Astrocyte of the cerebellum (primary cell): ENCODE measurements around the gene PLBD2.

Experiments used
- DNase-seq: peaks from one replicate; pipeline ENCODE4 v3.0.0-alpha.2; 2011; ENCODE audit warnings: low read depth
- H3K4me3 ChIP-seq: 2 replicates; pipeline ENCODE4 v1.5.1; 2011; ENCODE audit warnings: mild to moderate bottlenecking, low read depth, low read length, moderate library complexity
- CTCF ChIP-seq: IDR thresholded peaks from 2 replicates; pipeline ENCODE4 v1.5.1; 2012; ENCODE audit warnings: low read length, low read depth, moderate library complexity, mild to moderate bottlenecking; ENCODE audit errors: missing control alignments
- in situ Hi-C: cut with HindIII; loops from 2 replicates; pipeline ENCODE4 v1.10.0; 2017; ENCODE audit warnings: low sequenced_read_pairs

Gene PLBD2

GRCh38 chr12:113422030-113422885 lies 63.9 kb downstream of the PLBD2 start, which contains the start of gene SDSL:
Gene SDSL, plus strand, starts transcription at chr12:113422380. Its CDS starts 5,603 bp downstream, at chr12:113427983.
- TF ChIP-seq CTCF, result no peak
- H3K4me3 ChIP-seq, result peak within 1 kb of the TSS; percentile 51
- in situ Hi-C loops, result no loop called here
- DNase-seq, result no peak

- in situ Hi-C loops, result no loop called here
- DNase-seq, result no peak
- peak overlapping the region; percentile 51 for H3K4me3 ChIP-seq
- no peak for TF ChIP-seq CTCF
These were observed 64.7 kb downstream of the PLBD2 start for GRCh38 chr12:113422886-113423669.

GRCh38 chr12:113424456-113424855 lies 66.1 kb downstream of the PLBD2 start:
- no peak for DNase-seq
- in situ Hi-C loops, result no loop called here

GRCh38 chr12:113424915-113425823 lies 66.8 kb downstream of the PLBD2 start:
- DNase-seq, result no peak
- peak; percentile 87 for TF ChIP-seq CTCF
- no peak overlapping the region for H3K4me3 ChIP-seq
- in situ Hi-C loops, result no loop called here

More at GRCh38 chr12:113424456-113424855, 66.1 kb downstream of the PLBD2 start:
- no peak for TF ChIP-seq CTCF
- H3K4me3 ChIP-seq, result no peak overlapping the region

GRCh38 chr12:113425960-113426453 lies 67.6 kb downstream of the PLBD2 start:
- in situ Hi-C loops, result no loop called here
- no peak for TF ChIP-seq CTCF
- no peak for DNase-seq
- H3K4me3 ChIP-seq, result no peak overlapping the region
